Measurements from ENCODE around the gene IL12RB1. TPM values are rescaled to one million over a fixed set of nuclear protein-coding genes. Genes with fewer than 3 reads are reported as not detected.

Gene IL12RB1
- total and polyA plus RNA-seq, 2 donors (not counting 3 experiments of a cell fraction or from before 2014, with no cell fraction given), result not detected

GRCh38 chr19:18090545-18091216, 3.9 kb upstream of the IL12RB1 start:
- Histone ChIP-seq H4K20me1 (replicated peaks; ENCODE audit: control insufficient read depth, extremely low read depth, insufficient read depth, low read length) (no peaks in the 10 kb centered on the region), H3K36me3 (ENCODE audit: control insufficient read depth in 2 of 2, extremely low read depth in 1 of 2, insufficient read depth in 2 of 2, low read length in 2 of 2) (no peaks in the 10 kb centered on the region), H3K4me2 (ENCODE audit: insufficient read depth, low read length) (no peak overlapping the region), H3K27ac (ENCODE audit: insufficient read depth, low read depth, low read length) (no peak overlapping the region), H3K9me1 (replicated peaks; ENCODE audit: control insufficient read depth, extremely low read depth, insufficient read depth, low read length) (no peaks in the 10 kb centered on the region), H3K9ac (replicated peaks; ENCODE audit: extremely low read depth, insufficient read depth, low read length) (no peak overlapping the region), H3K79me2 (ENCODE audit: control insufficient read depth, insufficient read depth, low read length) (no peaks in the 10 kb centered on the region), H3K9me3 (replicated peaks; ENCODE audit: control insufficient read depth, insufficient read depth, low read length) (no peaks in the 10 kb centered on the region), H2AFZ (ENCODE audit: low read depth, low read length) (no peak overlapping the region), H3K4me3 (replicated peaks in 1 of 3; ENCODE audit: insufficient read depth in 1 of 3, low read depth in 1 of 3, low read length in 3 of 3) (no peak overlapping the region), H3K27me3 (ENCODE audit: control insufficient read depth in 2 of 2, insufficient read depth in 2 of 2, low read length in 2 of 2) (peaks cover 0 to 3% of the 10 kb centered on the region in 2 experiments), H3K4me1 (ENCODE audit: control insufficient read depth, extremely low read depth, insufficient read depth, low read length) (no peaks in the 10 kb centered on the region)
- dilution Hi-C loops (cut with MboI; ENCODE audit: extremely low pct_ligation_motif_present, low sequenced_read_pairs), result no loop called here
- FAIRE-seq, result no peak
- ChIA-PET CTCF (interaction anchor here (1.2 kb wide), 1 partner anchor 77 kb away, joined by 3 read pairs; no protein-coding TSS in a partner anchor), POLR2A (no interaction called here)
- no peak for TF ChIP-seq POLR2AphosphoS5 (IDR thresholded peaks at IDR 0.05; ENCODE audit: insufficient read depth, low read depth, low read length)
- TF ChIP-seq CTCF (IDR thresholded peaks at IDR 0.05; ENCODE audit: extremely low read depth in 1 of 2, insufficient read depth in 1 of 2, low read depth in 1 of 2, low read length in 2 of 2), result no peak
- TF ChIP-seq FOS (IDR thresholded peaks at IDR 0.05; ENCODE audit: borderline replicate concordance, insufficient read depth, low read length), result no peak
- no peak for TF ChIP-seq EZH2 (IDR thresholded peaks at IDR 0.05; ENCODE audit: borderline replicate concordance, low read depth, low read length, severe bottlenecking)
- TF ChIP-seq JUN (IDR thresholded peaks at IDR 0.05; ENCODE audit: borderline replicate concordance, insufficient read depth, insufficient read length, low read depth), result no peak
- no peak for TF ChIP-seq POLR2A (IDR thresholded peaks at IDR 0.05; ENCODE audit: low read depth, low read length)
- TF ChIP-seq MYC (IDR thresholded peaks at IDR 0.05; ENCODE audit: low read depth, low read length), result no peak
- TF ChIP-seq MAX (IDR thresholded peaks at IDR 0.05; ENCODE audit: insufficient read depth, insufficient read length), result no peak
- no peak for TF ChIP-seq GATA2 (IDR thresholded peaks at IDR 0.05; ENCODE audit: insufficient read depth, insufficient read length, low read depth, low read length)
- intact Hi-C loops (cut with micrococcal nuclease), result no loop called here
- no TSS peak for BruUV-seq (replicated peaks)
- peak; percentile 19 for DNase-seq (ENCODE audit: low read depth, low spot score)

Measured in endothelial cell of umbilical vein (primary cell).